AG20443 (cell line): ENCODE measurements around the gene AP3M1.
A peak's percentile ranks its signal among the peaks of the same experiment; 100 is the strongest.

Experiments
- DNase-seq: peaks from one replicate; pipeline ENCODE4 v3.0.0; 2012; ENCODE audit warnings: low spot score, mixed read lengths

AP3M1 gene

DNA sequence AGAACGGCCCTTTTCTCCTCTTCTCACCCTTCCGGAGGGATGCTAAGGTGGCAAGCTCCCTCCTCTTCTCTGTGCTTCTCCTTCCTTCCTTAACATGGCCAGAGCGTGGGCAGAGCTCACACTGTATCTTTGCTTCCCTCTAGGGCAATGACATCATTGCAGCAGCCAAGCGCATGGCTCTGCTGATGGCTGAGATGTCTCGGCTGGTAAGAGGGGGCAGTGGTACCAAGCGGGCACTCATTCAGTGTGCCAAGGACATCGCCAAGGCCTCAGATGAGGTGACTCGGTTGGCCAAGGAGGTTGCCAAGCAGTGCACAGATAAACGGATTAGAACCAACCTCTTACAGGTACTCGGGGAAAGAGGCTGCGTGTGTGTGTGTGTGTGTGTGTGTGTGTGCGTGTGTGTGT lies 36.6 kb downstream of the AP3M1 start:
- no peak for DNase-seq

DNA sequence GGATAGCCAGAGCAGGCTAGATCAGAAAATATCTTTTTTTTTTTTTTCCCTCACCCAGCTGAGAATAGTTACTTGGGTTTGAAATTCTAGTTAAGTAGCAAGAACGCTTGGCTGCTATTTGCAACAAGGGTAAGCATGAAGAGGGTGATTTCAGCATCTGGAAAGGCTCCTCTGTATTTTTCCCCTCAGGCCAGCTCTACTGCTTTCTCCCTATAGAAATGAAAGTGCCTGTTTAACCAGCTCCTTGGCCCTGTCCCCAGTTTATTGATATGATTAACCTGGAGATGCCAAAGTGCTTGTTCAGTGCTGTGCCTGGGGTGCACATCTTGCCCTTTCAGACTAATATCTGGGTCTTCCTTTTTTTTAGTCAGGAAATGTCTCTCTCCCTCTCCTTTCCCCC lies 37.1 kb downstream of the AP3M1 start:
- DNase-seq: no peak

DNA sequence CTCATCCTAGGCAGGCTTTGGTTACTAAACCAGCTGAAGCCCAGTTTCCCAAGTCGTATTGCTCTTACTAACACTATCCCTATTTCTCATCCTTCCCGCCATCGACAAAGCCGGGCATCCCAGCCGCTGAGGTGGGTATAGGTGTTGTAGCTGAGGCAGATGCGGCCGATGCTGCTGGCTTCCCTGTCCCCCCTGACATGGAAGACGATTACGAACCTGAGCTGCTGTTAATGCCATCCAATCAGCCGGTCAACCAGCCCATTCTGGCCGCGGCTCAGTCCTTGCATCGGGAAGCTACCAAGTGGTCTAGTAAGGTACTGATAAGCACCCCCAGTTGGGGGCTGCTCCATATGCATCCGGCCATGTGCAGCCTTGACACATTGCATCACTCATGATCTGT lies 38.8 kb downstream of the AP3M1 start:
- DNase-seq: no peak

DNA sequence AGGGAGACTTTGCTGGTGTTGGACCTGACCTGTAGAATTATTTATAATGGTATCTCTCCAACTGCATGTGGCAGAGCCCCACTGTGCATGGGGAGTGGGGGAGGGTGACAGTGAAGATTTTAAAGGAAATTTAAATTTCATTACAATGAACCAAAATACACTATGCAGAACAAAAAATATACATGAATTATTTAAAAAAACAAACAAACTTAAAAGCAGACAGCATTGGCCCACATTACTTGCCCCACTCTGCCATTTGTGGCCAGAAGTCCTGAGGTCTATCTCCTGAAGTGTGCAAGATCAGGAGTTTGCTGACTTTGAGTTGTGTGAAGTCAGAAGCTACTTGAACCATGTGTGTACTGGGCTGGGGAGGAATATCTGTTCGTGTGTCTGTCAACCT lies 40.5 kb downstream of the AP3M1 start:
- DNase-seq: no peak

DNA sequence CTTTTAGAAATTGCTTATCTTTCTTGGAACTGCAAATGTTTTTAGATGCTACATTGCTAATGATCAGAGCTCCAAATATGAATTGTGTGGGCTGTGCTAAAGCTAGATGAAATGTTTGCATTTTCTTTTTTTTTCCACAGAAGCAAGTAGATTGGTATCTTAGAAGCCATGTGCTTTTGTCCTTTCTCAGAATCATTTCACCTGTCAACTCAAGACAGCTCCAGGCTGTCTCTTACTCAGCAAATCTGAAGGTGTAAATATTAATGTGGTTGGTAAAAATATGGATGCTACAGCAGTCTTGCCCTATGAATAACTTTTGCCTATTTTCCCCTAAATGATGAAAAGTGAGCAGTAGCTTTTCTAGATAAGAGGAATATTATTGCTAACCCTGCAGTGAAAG lies 41.2 kb downstream of the AP3M1 start:
- DNase-seq: no peak

DNA sequence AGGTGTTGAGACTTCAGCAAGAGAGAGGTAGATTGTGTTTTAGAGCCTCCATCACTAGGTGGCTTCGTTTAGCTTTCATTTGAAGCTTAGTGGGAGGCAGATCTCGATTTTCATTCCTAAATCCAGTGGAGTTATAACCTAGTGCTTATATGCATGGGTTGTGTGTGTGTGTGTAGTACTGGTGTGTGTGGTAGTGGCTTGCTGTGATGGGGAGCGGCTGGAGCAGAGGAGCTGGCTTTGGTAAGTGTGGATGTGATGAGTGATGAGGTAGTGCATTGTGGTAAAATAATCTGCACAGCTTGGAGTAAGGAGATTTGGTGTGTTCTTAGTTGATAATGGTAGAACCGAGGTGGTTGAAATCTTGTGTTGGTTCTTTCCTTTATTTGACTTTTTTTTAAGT lies 43.2 kb downstream of the AP3M1 start:
- no peak for DNase-seq

DNA sequence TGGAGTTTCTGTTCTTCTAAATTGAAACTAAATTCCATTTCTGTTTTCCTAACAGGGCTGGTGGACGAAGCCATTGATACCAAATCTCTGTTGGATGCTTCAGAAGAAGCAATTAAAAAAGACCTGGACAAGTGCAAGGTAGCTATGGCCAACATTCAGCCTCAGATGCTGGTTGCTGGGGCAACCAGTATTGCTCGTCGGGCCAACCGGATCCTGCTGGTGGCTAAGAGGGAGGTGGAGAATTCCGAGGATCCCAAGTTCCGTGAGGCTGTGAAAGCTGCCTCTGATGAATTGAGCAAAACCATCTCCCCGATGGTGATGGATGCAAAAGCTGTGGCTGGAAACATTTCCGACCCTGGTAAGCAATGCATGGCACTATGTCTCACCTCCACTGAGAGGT lies 45.6 kb downstream of the AP3M1 start:
- DNase-seq: no peak

DNA sequence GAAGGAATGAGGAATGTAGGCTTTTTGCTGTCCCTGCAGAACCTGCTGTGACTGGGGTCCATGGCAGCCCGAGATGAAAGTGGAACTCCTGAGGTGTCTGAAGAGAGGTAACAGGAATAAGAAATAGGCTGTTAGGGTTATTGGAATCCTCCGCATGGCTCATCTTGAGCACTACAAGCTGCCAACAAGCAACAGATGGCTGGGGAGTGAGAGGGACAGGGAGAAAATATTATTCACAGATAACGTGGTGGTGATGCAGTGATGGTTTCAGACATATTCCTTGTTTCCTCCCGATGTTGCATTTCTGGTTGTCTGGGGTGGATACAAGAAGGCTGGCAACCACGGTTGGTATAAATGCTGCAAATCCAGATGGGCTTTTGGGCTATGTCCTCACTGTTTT lies 46.1 kb downstream of the AP3M1 start:
- DNase-seq: no peak

DNA sequence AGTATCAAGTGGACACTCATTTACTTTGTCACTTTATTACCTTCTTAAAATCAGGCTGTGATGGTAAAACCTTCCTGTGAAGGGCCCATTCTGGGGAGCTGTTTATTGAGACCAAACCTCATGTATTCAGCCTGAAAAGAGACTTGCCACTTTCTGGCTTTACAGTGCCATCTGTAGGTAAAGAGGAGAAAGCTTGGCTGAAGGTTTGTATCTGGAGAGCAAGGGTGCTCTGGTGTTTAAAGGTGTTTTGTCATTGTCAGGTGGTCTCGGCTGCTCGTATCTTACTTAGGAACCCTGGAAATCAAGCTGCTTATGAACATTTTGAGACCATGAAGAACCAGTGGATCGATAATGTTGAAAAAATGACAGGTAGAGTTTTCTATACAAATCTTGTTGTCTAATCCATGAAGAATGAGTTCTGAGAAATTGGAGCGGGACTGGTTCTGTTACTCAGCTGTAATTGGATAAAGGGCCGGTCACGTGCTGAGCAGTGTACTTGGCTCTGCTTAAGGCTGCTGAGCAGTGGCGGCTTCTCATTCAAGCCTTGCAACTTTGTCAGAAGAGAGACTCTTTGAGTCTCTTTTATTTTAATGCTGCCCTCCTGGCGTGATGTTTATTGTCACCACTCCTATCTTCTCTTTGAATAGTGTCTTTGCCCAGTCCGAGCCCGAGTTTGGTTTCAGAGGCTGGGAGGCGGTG lies 46.9 kb downstream of the AP3M1 start:
- DNase-seq: peak; percentile 37

DNA sequence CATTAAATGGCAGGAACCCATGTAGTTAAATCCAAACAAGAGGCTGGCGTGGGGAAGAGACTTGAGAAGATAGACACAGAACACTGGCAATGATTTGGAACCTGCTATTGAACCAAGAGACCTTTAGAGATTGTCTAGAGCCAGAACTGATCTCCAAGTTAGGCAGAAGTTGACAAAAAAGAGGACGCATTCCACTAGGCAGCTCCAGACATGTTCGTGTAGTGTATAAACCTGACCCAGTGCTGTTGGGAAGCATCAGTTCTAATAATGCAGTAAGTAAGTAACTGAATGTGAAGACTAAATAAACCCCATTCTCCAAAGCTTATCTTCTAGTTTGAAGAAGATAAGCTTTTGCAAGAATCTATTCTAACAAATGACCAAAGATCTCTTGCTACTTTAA lies 50.8 kb downstream of the AP3M1 start:
- no peak for DNase-seq

DNA sequence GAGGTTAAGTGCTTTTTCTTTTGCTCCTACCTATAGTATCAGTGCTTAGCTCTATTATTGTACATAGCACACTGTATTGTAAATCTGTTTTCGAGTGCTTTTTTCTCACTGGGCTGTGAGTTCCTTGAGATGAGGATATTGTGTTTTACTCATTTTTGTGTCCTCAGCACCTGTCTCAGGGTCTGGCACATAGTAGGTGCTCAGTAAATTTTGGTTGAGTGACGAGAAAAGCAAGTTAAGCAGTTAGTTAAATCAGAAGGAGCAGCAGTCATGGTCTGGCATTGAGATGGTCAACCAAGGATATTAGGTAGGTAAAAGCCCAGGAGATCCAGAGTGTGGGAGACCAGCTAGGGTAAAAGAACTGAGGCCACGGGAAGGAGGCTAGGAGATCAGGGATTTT lies 51.2 kb downstream of the AP3M1 start:
- no peak for DNase-seq

DNA sequence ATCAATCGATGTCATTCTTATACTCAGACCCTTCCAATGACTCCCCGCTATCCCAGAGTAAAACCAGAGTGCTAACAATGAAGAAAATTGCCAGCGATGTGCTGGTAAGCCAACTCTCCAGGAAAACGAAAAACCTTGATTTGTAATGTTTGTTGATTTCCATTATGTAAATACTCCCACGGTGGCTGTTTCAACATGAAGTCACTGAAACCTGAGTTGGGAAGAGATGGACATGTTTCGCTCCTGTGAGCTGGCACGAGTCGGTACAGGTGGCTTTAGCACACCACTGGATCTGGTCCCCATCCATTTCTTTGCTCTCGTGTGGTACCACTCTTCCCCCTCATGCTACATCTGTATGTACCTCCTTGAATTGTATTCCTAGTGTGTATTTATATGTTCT lies 52.9 kb downstream of the AP3M1 start:
- no peak for DNase-seq

DNA sequence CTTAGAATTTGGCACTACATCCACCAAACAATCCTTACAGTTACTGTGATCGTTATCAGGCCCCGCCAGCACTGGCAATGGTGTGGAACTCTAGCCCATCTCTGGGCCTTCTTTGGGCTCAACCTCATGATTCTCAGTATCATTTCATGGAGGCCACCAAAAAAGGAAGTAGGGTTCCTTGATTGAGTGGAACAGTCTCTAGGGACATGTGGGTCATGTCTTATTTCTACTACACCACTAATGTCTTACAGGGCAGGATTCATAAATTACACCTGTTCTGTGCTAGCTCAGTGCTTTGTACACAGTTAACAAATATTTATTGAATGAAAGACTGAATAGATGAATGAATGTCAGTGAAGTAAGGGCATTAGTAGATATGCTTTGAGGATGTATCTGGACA lies 53.9 kb downstream of the AP3M1 start:
- DNase-seq: no peak

DNA sequence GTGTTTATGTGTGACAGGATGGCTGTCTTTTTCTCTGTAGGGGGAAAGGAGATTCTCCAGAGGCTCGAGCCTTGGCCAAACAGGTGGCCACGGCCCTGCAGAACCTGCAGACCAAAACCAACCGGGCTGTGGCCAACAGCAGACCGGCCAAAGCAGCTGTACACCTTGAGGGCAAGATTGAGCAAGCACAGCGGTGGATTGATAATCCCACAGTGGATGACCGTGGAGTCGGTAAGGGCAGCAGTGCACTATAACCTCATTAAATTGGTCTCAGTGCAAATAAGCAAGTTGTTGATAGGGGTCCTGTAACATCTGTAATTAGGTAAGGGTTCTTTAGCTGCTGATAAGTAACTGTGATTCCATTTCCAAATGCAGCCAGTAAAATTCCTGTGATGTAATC lies 56.4 kb downstream of the AP3M1 start:
- DNase-seq: no peak

DNA sequence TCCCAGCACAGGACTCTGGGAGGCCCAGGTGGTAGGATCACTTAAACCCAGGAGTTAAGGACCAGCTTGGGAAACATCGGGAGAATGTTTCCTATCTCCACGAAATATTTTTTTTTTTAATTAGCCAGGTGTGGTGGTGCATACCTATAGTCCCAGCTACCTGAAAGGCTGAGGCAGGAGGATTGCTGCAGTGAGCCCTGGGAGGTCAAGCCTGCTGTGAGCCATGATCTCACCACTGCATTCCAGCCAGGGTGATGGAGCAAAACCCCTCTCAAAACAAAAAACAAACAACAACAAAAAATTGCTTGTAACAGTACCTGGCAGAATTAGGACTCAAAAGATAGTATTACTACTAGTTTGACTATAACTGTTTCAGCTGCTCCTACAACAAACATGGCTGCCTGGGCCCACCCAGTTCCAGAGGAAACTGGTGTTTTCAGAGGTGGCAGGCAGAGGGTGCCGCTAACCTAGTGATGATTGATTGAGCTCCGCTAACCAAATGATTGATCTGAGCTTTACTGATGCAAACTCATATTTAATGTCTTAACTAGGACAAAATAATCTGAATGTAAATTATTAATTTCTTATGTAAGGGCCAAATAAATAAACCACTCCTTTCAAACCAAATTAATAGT lies 57.0 kb downstream of the AP3M1 start:
- DNase-seq: no peak

DNA sequence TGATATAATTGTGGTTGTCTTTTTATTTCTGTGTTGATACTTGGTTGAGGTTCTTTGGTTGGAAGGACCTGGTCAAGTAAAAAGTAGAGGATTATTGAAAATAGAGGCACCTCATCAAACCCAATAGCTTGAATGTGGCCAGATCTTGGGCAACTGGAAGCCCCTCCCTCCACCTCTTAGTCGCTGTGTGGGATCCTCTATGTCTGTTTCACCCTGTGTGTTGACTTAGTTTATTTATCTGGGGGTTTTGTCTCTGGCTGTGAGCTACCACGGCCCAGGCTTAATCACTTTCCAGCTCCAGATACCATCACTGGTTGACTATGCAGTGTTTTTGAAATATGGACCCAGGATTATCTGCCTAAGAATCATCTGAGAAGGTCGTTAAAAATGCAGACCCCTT lies 58.3 kb downstream of the AP3M1 start:
- no peak for DNase-seq

DNA sequence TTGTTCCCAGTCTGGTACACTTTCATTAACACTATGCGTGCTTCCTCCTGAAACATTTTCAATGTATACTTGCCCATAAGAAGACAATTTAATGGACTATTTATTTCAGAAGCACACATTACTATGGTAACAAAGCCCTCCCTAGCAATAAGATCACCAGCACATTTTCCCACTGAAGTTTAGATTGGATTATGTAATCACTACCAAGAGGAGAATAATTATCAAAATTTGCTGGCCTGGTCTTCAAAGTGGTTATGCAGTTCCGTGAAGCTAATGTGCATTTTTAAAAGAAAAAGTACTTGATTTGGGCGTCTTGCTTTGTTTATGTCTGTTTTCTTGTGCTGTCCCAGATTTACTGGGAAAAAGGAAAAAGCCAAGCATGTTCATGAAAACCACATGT lies 61.9 kb downstream of the AP3M1 start:
- DNase-seq: no peak

DNA sequence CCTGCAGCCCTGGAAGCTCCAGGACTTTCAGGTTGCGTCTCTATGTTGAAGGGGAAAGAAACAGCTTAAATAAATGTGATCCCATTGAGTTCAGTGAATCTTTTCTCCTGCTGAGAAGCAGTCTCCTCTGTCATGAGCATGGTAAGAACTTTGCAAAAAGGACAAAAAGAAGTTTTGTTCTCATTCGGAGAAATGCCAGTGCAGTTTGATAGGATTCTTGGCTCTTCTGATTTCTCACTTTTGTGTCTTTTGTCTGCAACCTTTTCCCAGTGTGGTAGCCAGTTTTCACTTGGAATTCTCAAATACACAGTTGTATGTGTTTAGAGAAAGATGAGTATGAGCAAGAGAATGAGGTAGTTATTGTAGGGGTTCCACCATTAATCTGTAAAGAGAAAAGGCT lies 64.3 kb downstream of the AP3M1 start:
- DNase-seq: no peak

DNA sequence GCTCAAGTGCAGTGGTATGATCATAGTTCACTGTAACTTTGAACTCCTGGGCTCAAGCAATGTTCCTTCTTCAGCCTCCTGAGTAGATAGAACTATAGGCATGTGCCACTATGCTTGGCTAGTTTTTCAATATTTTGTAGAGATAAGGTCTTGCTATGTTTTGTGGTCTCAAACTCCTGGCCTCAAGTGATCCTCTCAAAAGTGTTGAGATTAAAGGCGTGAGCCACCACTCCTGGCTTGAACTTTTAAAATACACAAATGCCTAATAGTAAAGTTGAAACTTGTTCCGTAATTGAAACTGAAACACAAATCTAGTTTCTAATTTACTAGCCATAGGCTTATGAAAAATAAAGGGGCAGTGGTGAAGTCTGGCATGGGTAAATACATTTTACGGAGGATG lies 65.7 kb downstream of the AP3M1 start:
- DNase-seq: no peak

DNA sequence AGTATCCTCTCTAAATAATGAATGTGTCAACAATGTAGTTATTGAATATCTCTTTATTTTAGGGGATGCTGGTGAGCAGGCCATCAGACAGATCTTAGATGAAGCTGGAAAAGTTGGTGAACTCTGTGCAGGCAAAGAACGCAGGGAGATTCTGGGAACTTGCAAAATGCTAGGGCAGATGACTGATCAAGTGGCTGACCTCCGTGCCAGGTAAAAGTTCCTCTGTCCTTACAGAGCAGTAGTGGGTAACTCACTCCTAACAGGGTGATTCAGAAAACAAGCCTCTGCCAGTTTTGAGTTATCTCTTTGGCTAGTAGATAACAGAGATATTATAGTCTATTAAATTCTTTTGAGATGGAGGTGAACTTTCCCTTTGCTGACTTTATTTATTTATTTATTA lies 67.3 kb downstream of the AP3M1 start:
- DNase-seq: no peak

DNA sequence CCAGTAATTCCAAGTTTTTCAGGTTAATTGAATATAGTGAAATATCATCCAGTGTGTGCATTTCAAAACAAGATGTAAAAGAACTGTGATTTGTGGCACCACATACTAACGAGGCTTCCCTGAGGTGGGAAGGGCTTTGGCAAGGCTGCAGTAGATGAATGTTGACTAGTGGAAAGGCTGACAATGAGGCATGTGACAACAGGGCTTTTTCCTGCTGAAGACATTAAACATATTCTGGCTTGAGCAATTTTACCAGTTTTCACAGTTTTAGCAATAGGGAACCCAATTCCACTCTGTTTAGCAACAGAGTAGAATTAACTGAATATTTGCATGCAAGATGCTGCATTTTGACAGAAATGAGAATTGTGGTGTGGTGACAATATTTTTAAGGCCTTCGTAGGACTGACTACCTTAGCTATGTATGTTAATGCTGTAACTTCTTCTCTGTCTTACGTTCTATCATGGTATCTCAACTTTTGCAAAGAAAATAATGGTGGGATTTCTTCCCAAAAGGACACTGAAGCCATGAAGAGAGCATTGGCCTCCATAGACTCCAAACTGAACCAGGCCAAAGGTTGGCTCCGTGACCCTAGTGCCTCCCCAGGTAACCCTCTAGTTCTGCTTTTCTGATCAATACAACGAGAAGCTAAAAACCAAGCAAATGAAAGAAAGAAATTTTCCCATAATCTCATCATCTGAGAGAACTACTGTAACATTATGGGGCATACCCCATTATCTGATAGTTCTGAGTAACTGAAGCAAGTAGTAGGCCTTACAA lies 68.5 kb downstream of the AP3M1 start:
- DNase-seq: no peak

DNA sequence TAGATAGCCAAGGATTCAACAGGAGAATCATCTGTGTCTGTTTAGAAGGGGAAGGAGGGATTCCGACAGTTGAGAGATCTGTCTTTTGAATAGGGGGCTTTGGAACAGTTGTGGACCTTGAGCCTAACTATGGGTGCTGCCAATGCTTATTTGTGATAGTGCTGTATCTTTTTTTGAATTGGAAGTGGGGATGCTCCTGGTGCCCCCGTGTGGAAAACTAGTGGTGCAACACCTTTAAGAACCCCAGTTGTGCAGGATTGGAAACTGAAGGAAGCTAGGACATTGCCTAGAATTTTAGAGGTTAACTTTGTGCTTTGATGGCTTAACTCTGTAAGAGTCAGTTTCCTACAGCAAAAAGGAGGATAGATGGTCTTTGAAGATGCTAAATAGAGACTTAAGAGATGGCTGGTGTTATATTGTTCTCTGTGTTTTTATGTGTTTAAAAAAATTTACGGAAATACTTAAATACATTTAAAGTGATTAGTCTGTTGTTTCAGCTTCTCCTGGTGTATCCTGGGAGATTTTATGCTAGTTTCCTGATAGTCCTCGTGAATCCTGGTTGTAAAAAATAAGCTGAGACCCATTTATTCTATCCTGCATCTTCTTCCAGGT lies 69.3 kb downstream of the AP3M1 start:
- DNase-seq: peak; percentile 70
